HG03097 (cell line): ENCODE results near the gene GOLGA6L25.
"Not testable (repeated sequence)": the region's sequence is repeated elsewhere in the genome, so short reads cannot be mapped to it uniquely, and the experiment has no call there.

Experiments
- ATAC-seq: cut with Tn5 transposase; IDR thresholded peaks from one replicate; pipeline ENCODE4 v1.9.1; 2021; ENCODE audit not compliant: unreplicated experiment, low FRiP score

Gene GOLGA6L25, protein sequence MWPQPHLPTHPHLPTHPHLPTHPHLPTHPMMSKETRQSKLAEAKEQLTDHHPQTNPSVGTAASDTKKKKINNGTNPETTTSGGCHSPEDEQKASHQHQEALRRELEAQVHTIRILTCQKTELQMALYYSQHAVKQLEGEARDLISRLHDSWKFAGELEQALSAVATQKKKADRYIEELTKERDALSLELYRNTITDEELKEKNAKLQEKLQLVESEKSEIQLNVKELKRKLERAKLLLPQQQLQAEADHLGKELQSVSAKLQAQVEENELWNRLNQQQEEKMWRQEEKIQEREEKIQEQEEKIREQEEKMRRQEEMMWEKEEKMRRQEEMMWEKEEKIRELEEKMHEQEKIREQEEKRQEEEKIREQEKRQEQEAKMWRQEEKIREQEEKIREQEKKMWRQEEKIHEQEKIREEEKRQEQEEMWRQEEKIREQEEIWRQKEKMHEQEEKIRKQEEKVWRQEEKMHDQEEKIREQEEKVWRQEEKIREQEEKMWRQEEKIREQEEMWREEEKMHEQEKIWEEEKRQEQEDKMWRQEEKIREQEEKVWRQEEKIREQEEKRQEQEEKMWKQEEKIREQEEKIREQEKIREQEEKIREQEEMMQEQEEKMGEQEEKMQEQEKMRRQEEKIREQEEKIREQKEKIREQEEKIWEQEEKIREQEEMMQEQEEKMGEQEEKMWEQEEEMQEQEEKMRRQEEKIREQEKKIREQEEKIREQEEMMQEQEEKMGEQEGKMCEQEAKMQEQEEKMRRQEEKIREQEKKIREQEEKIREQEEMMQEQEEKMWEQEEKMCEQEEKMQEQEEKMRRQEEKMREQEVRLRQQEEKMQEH

DNA sequence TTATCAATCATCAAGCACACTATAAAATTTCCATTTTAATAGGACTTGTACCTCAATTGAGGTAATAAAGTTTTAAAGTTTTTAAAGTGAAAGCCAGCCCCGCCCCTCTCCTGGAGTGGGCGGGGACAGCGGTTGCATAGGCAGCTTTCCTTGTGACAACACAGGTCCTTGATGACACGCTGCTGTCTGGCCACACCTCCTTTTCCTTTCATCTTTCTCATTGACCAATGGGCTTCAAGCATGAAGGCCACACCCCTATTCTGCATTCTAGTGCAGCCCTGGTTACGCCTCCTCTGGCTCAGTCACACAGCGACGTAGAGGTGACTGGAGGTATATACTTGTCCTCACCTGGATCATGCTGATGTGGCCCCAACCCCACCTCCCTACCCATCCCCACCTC, at the start of gene GOLGA6L25:
TSS of gene GOLGA6L25 (plus strand) at position 301 of the 400 bp plus-strand sequence. CDS start at position 362, 61 bp downstream.
- ATAC-seq = not testable (repeated sequence)

DNA sequence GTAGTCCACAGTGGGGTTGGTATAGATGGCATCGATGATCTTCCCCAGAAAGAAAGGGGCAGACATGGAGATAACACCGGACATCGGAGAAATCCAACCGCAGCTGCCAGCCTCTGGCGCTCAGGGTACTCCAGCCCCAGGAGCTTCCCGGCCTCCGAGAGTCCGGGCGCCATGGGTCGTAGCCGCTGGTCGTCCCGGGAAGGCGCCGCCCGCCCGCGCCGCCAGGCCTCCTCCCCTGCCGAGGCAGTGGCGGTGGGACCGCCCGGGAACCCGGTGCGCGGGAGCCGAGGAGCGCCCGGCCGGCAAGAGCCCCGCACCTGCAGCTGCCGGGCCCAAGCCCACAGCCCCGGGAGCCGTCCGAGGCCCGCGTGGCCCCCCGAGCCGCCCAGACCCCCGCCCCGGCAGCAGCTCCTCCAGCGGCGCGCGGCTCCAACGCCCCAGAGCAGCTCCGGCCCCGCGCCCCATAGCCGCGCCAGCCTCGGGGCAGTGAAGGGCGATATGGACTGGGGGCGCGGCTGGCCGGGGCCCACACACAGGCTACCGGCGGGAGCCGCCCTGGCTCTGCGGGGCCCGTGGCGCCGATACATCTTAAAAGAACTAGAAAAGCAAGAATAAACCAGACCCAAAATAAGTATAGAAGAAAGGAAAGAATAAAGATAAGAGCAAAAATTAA, 45.0 kb upstream of the GOLGA6L25 start:
- ATAC-seq = not testable (repeated sequence)

DNA sequence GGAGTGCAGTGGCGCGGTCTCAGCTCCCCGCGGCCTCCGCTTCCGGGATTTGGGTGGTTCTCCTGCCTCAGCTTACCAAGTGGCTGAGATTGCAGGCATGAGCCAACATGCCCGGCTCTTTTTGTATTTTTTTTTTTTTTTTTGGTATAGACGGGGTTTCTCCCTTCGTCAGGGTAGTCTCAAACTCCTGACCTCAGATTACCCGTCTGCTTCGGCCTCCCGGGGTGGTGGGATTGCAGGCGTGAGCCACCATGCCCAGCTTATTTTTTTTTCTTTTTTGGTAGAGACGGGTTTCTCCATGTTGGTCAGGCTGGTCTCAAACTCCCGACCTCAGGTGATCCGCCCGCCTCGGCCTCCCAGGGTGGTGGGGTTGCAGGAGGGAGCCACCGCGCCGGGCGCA, 39.2 kb upstream of the GOLGA6L25 start:
- ATAC-seq = not testable (repeated sequence)

DNA sequence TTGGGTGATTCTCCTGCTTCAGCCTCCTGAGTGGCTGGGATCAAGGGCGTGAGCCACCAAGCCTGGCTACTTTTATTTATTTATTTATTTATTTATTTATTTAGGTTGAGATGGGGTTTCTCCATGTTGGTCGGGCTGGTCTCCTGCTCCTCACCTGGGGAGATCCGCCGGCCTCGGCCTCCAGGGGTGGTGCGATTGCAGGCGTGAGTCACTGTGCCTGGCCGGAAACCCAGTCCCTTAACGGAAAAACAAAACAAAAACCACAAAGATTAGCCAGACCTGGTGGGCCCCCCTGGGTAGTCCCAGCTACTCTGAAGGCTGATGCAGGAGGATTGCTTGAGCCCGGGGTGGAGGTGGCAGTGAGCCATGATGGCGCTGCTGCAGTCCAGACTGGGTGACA, 38.2 kb upstream of the GOLGA6L25 start:
- ATAC-seq = not testable (repeated sequence)

DNA sequence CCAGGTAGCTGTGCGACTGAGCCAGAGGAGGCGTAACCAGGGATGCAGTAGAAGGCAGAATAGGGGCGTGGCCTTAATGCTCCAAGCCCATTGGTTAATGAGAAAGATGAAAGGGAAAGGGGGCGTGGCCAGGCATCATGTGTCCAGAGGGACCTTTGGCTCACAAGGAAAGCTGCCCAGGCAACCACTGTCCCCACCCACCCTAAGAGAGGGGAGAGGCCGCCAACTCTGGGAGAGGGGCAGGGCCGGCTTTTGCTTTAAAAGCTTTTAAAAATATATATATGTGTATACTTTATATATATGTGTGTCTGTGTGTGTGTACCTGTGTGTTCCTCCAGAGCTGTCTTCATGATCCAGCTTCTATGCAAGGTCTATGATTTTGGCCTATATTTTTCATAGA, 20.4 kb upstream of the GOLGA6L25 start, which contains the start of gene GOLGA8G:
TSS of gene GOLGA8G (minus strand) at position 18 of the 400 bp plus-strand sequence. CDS start 62 bp downstream, outside the sequence.
- not testable (repeated sequence) for ATAC-seq

DNA sequence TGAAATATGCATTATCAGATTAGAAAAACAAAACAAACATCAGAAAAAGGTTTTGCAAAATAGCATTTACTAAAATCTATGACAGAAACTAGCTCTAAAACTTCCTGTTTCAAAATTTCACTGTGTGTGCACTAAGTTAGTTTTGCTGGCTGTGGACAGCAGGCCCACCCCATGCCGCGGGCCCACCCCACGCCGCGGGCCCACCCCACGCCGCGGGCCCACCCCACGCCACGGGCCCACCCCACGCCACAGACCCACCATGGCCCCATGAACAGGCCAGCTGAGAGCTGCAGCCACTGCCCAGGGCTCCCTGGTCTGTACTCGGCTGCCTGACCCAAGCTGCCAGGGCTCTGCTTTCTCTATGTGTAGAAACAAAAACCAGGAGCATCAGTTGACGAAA, 20.0 kb downstream of the GOLGA6L25 start:
- not testable (repeated sequence) for ATAC-seq

DNA sequence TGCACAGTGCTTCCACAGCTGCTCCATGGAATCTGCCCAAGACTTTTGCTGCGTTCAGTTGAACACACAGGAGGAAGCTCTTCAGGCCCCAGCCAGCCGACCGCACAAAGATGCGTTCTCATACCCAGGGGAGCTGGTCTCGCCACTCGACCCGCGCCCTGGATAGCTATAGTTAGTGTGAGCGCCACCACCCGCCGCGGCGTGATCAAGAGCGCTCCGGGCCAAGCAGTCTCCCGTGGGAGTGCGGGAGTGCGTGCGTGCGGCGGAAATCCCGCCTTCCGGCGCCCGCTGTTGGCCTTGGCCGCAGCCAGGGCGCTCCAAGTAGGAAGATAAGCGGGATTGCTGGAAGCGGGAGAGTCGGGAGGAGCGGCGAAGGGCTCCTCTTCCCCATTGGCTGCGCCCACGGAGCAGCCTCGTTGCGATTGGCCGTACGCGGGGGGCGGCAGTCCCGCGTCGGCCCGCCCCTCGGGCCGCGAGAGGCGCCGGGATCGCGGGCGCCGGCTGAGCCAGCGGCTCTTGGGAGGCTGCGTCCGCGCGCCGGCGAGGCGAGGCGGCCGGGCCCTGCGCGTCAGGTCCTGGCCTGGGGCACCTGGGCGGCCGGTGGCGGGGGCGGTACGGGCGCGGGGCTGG, 35.7 kb downstream of the GOLGA6L25 start:
- ATAC-seq = not testable (repeated sequence)

DNA sequence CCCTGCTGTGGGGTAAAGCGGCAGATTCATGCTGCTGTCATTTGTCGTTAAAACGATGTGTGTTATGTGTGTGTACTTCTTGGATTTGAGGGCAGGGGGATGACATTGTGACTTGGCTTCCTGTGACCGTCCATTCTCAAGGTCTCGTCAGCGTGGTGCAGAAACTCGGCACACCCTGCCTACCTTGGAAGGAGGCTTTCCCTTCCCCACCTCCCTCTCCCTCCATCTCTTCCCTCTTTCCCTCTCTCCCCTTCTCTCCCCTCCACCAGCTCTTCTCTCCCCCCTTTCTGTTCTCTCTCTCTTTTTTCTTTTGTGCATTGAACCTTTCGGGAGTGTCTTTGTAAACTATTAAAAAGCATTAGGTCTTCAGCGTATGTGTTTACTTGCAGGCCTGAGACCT, 36.4 kb downstream of the GOLGA6L25 start:
- ATAC-seq = not testable (repeated sequence)

DNA sequence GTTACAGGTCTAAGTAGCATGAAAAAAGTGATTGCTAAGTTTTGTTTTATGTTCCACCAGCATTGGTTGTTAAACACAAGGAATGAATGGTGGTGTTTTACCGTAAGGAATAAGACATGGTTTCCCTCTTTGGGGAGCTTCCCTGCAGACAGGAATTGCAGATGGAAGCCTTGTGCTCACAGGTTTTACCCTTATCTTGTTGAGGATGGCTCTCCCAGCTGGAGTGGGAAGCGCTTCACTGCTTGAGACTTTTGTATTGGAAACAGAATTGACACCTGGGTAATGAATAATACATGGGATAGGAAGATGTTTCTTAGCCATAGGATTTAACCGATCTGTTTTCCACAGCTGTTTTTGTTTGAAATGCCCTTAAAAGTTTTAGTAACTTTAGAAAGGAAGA, 39.0 kb downstream of the GOLGA6L25 start:
- ATAC-seq = not testable (repeated sequence)

DNA sequence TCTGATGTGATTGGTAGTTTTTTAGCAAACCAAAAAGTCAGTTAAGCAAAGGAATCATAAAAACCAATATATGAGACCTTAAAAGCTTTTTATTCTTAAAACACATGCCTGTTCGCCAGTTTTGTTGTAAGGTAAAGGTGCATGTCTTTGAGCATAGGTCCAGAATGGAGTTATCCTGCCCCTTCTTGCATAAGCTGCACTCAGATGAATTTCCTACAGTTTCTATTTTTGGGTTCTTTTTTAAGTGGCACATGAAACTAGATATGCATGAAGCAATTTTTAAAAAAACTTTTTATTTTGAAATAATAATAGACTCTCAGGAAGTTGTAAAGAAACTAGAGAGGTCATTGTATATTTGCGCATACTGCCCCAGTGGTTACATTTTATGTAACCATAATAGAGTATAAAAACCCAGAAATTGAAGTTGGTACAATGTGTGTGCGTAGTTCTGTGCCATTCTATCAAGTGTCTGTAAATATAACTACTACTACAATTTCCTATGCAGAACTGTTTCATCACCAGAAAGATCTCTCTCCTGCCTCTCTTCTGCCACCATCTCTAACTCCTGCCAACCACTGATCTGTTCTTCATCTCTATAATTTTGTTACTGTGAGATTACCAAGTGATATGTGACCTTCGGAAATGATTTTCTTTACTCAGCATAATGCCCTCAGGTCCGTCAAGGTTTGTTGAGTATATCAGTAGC, 40.2 kb downstream of the GOLGA6L25 start:
- not testable (repeated sequence) for ATAC-seq

DNA sequence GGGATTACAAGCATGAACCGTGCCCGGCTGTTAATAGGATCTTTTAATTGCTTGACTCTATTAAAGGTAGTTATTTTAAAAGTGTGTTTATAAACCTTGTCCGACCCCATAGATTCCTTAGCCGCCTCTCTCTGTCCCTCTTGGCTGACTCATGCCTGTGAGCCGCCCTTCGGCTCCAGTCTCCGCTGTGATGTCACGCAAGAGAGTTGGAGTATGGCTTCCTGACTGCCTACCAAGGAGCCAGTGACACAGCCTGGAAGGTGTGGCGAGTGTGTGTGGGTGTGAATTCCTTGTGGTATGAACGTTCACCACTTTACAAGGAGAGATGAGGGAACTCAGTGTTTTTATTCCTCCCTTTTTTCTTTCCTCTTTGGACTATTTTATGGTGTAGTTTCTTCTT, 44.1 kb downstream of the GOLGA6L25 start:
- not testable (repeated sequence) for ATAC-seq

DNA sequence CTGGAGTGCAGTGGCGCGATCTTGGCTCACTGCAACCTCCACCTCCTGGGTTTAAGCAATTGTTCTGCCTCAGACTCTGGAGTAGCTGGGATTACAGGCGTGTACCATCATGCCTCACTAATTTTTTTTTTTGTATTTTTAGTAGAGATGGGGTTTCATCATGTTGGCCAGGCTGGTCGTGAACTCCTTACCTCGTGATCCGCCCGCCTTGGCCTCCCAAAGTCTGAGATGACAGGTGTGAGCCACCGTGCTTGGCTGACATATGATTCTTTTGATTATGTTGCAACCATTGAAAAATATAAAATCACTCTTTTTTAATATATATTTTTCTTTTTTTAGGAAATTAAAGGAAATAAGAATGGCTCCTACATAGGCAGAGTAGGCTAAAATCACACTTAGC, 44.8 kb downstream of the GOLGA6L25 start:
- not testable (repeated sequence) for ATAC-seq

DNA sequence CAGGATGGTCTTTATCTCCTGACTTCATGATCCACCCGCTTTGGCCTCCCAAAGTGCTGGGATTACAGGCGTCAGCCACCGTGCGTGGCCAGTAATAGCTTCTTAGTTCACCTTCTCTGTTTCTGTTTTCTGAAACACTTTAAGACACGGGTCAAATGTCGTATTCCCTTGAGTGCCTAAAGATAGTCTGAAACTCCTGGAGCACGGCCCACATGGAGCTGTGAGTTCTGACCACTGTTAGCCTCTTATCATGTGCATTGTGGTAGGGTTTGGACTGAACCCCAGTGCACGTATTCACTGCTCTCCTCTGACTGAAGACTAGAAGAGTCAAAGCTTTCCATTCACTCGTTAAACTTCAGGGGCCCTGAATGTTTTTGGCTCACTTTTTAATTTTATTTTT, 48.8 kb downstream of the GOLGA6L25 start:
- ATAC-seq = not testable (repeated sequence)
